Uterus (tissue), 4 donors: ENCODE data around the gene CNIH2. TPM values are rescaled to one million over a fixed set of nuclear protein-coding genes. Genes with fewer than 3 reads are reported as not detected.

ENCODE experiments used
- DNase-seq, 2 donors: peaks; one replicate each; pipeline ENCODE4 v3.0.0-alpha.2; 2019 to 2020
- H3K27ac ChIP-seq, 2 donors: fragments of 200-600 bp; sonication (generic); 1 replicate in 1 of 2; 2 replicates in 1 of 2; pipeline ENCODE4 v1.5.1; 2016 to 2018
- H3K27me3 ChIP-seq, 2 donors: fragments of 200-600 bp; sonication (generic); one replicate each; pipeline ENCODE4 v1.5.1; 2018 to 2019; ENCODE audit warnings: control low read depth in 1 of 2
- H3K36me3 ChIP-seq, 2 donors: fragments of 200-600 bp; sonication (generic); one replicate each; pipeline ENCODE4 v1.5.1; 2019; ENCODE audit warnings: control low read depth in 1 of 2
- H3K4me1 ChIP-seq, 2 donors: fragments of 200-600 bp; sonication (generic); one replicate each; pipeline ENCODE4 v1.5.1; 2018 to 2019; ENCODE audit warnings: control low read depth in 1 of 2
- H3K4me3 ChIP-seq, 2 donors: fragments of 200-600 bp; sonication (generic); 1 replicate in 1 of 2; 2 replicates in 1 of 2; pipeline ENCODE4 v1.5.1; 2018 to 2019; ENCODE audit warnings: mild to moderate bottlenecking in 1 of 2
- H3K9me3 ChIP-seq, 2 donors: fragments of 200-600 bp; sonication (generic); one replicate each; pipeline ENCODE4 v1.5.1; 2019; ENCODE audit warnings: control low read depth in 1 of 2
- CTCF ChIP-seq, 4 experiments: fragments of 200-600 bp in 2 of 4; fragments of 450-650 bp in 2 of 4; sonication (generic) in 2 of 4; IDR thresholded peaks; one replicate each; pipeline ENCODE4 v1.5.1; 2016 to 2019; ENCODE audit warnings: antibody characterized with exemption in 4 of 4, mild to moderate bottlenecking in 2 of 4, moderate library complexity in 1 of 4
- POLR2A ChIP-seq, 2 donors: fragments of 450-650 bp; IDR thresholded peaks; one replicate each; pipeline ENCODE4 v1.6.1; 2016; ENCODE audit warnings: antibody characterized with exemption in 2 of 2, mild to moderate bottlenecking in 1 of 2, moderate library complexity in 1 of 2
- intact Hi-C: fragments of 100-400 bp; cut with DNase I; formaldehyde crosslinking; loops from one replicate; pipeline ENCODE4 v1.15.1; 2023; ENCODE audit warnings: low total_unique reads
- total RNA-seq, 4 donors: library from RNA; depleted of rRNA in 3 of 4; stranded (reverse); fragments of >200 nt in 3 of 4; gene quantifications; one replicate each; pipeline versions ENCODE4 v1.1.0 to v1.2.4, GENCODE V29; 2014 to 2023
- donor health status: DM: yes; HTN: yes; CAD: no.

The CNIH2 gene
- total RNA-seq, 4 donors from 2014 or later: 1.2 to 1.5 TPM; not detected in 2

GRCh38 chr11:66232769-66233168 is 45.2 kb upstream of the CNIH2 start:
- intact Hi-C loops: no loop called here
- Histone ChIP-seq H3K4me3 (no peak overlapping the region), H3K4me1 (no peaks in the 10 kb centered on the region), H3K36me3 (no peaks in the 10 kb centered on the region), H3K27ac (no peak overlapping the region), H3K27me3 (no peaks in the 10 kb centered on the region), H3K9me3 (no peaks in the 10 kb centered on the region)
- no peak for TF ChIP-seq POLR2A (IDR thresholded peaks at IDR 0.05)
- TF ChIP-seq CTCF (IDR thresholded peaks at IDR 0.05): no peak
- no peak for DNase-seq

GRCh38 chr11:66233301-66233700 is 44.7 kb upstream of the CNIH2 start:
- Histone ChIP-seq H3K9me3 (no peaks in the 10 kb centered on the region), H3K4me1 (no peaks in the 10 kb centered on the region), H3K36me3 (no peaks in the 10 kb centered on the region), H3K27me3 (no peaks in the 10 kb centered on the region), H3K4me3 (no peak overlapping the region), H3K27ac (no peak overlapping the region)
- no peak for DNase-seq
- TF ChIP-seq POLR2A (IDR thresholded peaks at IDR 0.05): no peak
- TF ChIP-seq CTCF (IDR thresholded peaks at IDR 0.05): no peak
- intact Hi-C loops: no loop called here

- no peaks in the 10 kb centered on the region for H3K9me3 ChIP-seq
- no peak overlapping the region for H3K27ac ChIP-seq
- TF ChIP-seq CTCF (IDR thresholded peaks at IDR 0.05) (no peak), POLR2A (IDR thresholded peaks at IDR 0.05) (no peak)
- no peaks in the 10 kb centered on the region for H3K36me3 ChIP-seq
- no peaks in the 10 kb centered on the region for H3K27me3 ChIP-seq
- no peaks in the 10 kb centered on the region for H3K4me1 ChIP-seq
- H3K4me3 ChIP-seq: no peak overlapping the region
- no peak for DNase-seq
- intact Hi-C loops: no loop called here
Measured at GRCh38 chr11:66235141-66235540, 42.8 kb upstream of the CNIH2 start.

GRCh38 chr11:66237867-66238266 is 40.1 kb upstream of the CNIH2 start:
- Histone ChIP-seq H3K36me3 (no peaks in the 10 kb centered on the region), H3K27me3 (no peaks in the 10 kb centered on the region), H3K27ac (no peak overlapping the region), H3K4me1 (no peaks in the 10 kb centered on the region), H3K4me3 (no peak overlapping the region), H3K9me3 (no peaks in the 10 kb centered on the region)
- DNase-seq: no peak
- intact Hi-C loops: no loop called here
- TF ChIP-seq POLR2A (IDR thresholded peaks at IDR 0.05) (no peak), CTCF (IDR thresholded peaks at IDR 0.05) (no peak)

- Histone ChIP-seq H3K4me1 (no peaks in the 10 kb centered on the region), H3K27ac (no peak overlapping the region)
- intact Hi-C loops: no loop called here
Measured at GRCh38 chr11:66238786-66239413, 39.1 kb upstream of the CNIH2 start.

More at GRCh38 chr11:66238786-66239413, 39.1 kb upstream of the CNIH2 start:
- Histone ChIP-seq H3K4me3 (no peak overlapping the region), H3K9me3 (no peaks in the 10 kb centered on the region), H3K36me3 (no peaks in the 10 kb centered on the region), H3K27me3 (no peaks in the 10 kb centered on the region)
- no peak for TF ChIP-seq CTCF (IDR thresholded peaks at IDR 0.05)
- no peak for TF ChIP-seq POLR2A (IDR thresholded peaks at IDR 0.05)
- no peak for DNase-seq
